ENCODE results near the gene SNCA.

SNCA gene

GRCh38 chr4:89813197-89813596 is 23.8 kb downstream of the SNCA start:
- no peak for DNase-seq

- no peak for DNase-seq
Measured at GRCh38 chr4:89807441-89808140, 29.4 kb downstream of the SNCA start.

- no peak for DNase-seq
Measured at GRCh38 chr4:89805297-89805696, 31.7 kb downstream of the SNCA start.

- no peak for DNase-seq
Measured at GRCh38 chr4:89803915-89804314, 33.0 kb downstream of the SNCA start.

GRCh38 chr4:89803036-89803435 is 33.9 kb downstream of the SNCA start:
- no peak for DNase-seq

GRCh38 chr4:89800527-89801103 is 36.3 kb downstream of the SNCA start:
- no peak for DNase-seq

GRCh38 chr4:89800012-89800516 is 36.9 kb downstream of the SNCA start:
- no peak for DNase-seq

GRCh38 chr4:89799071-89799470 is 37.9 kb downstream of the SNCA start:
- DNase-seq, result no peak

GRCh38 chr4:89797117-89797516 is 39.8 kb downstream of the SNCA start:
- no peak for DNase-seq

- DNase-seq, result no peak
Measured at GRCh38 chr4:89788206-89789072, 48.5 kb downstream of the SNCA start.

GRCh38 chr4:89784686-89785231 is 52.2 kb downstream of the SNCA start:
- no peak for DNase-seq

GRCh38 chr4:89781321-89781720 is 55.6 kb downstream of the SNCA start:
- DNase-seq, result no peak

- no peak for DNase-seq
Measured at GRCh38 chr4:89773805-89774204, 63.2 kb downstream of the SNCA start.

- DNase-seq, result no peak
Measured at GRCh38 chr4:89769856-89770255, 67.1 kb downstream of the SNCA start.

GRCh38 chr4:89767924-89768323 is 69.0 kb downstream of the SNCA start:
- DNase-seq, result no peak

- DNase-seq, result no peak
Measured at GRCh38 chr4:89765966-89766365, 71.0 kb downstream of the SNCA start.

GRCh38 chr4:89765528-89765927 is 71.4 kb downstream of the SNCA start:
- no peak for DNase-seq

GRCh38 chr4:89762311-89762710 is 74.7 kb downstream of the SNCA start:
- no peak for DNase-seq

- DNase-seq, result no peak
Measured at GRCh38 chr4:89759426-89759825, 77.5 kb downstream of the SNCA start.

- no peak for DNase-seq
Measured at GRCh38 chr4:89757154-89757719, 79.7 kb downstream of the SNCA start.

- DNase-seq, result no peak
Measured at GRCh38 chr4:89755220-89755619, 81.7 kb downstream of the SNCA start.

- no peak for DNase-seq
Measured at GRCh38 chr4:89754531-89754930, 82.4 kb downstream of the SNCA start.

GRCh38 chr4:89753601-89754066 is 83.3 kb downstream of the SNCA start:
- no peak for DNase-seq

All from activated naive CD4-positive, alpha-beta T cell (primary cell).